Cardiac fibroblast (primary cell): ENCODE measurements around the gene NBPF1.
"Not testable (repeated sequence)": the region's sequence is repeated elsewhere in the genome, so short reads cannot be mapped to it uniquely, and the experiment has no call there.

Experiments used
- DNase-seq, 2 donors: peaks; one replicate each; pipeline versions ENCODE4 v3.0.0 to v3.0.0-alpha.2; 2010; ENCODE audit warnings: low read depth in 2 of 2
- H3K4me3 ChIP-seq, 2 donors: replicated peaks in 1 of 2; 1 replicate in 1 of 2; 2 replicates in 1 of 2; pipeline ENCODE4 v1.5.1; 2011; ENCODE audit warnings: low read depth in 2 of 2, low read length in 2 of 2, mild to moderate bottlenecking in 2 of 2, moderate library complexity in 1 of 2
- TF ChIP-seq, protein P1 (sequence below): IDR thresholded peaks from one replicate; pipeline ENCODE4 v1.5.1; 2011; ENCODE audit warnings: low read depth, mild to moderate bottlenecking, low read length, inconsistent platforms

NBPF1 gene

DNA sequence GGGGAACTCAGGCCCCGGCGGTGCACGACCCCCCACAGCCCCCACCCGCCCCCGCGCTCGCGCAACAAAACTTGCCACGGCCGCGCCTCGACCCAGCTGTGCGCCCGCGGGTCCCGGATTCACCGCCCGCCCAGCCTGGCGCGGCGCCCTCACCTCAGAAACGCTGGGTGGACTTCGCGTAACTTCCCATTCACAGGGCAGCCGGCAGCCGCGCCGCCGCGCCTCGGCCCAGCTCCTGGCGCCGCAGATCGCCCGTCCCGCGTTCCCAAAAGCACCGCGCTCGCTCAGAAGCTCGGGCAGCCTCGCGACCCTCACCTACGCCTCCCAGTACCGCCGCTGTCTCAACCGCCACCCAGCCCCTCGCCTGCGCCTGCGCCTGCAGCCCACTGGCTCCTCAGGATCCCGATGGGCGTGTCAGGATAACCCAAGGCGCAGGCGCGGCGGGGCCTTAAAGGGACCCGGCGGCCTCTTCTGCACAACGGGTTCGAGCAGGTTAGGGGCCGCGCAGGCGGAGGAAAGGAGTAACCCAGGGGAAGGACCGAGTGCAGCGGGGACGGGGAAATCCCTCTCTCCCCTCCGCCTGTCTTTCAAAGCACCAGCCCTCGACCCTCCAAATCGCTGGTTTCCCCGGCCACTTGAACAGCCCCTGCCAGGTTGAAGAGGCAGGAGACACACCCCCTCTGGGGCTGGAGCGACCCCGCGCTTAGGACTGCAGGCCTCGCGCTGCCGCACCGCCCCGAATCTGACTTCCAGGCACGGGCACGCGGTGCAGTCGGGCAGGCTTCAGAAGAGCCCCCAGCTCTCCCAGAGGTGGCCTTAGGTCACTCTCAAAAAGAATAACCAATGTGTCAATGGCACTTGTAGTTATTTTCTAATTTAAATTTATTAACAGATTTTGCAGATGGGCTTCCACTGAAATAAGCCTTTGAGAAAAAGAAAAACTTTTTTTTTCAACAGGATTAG lies at the start of gene NBPF1:
Gene NBPF1 (minus strand): TSS at position 380 of the 963 bp plus-strand sequence.
- TF ChIP-seq, protein P1, sequence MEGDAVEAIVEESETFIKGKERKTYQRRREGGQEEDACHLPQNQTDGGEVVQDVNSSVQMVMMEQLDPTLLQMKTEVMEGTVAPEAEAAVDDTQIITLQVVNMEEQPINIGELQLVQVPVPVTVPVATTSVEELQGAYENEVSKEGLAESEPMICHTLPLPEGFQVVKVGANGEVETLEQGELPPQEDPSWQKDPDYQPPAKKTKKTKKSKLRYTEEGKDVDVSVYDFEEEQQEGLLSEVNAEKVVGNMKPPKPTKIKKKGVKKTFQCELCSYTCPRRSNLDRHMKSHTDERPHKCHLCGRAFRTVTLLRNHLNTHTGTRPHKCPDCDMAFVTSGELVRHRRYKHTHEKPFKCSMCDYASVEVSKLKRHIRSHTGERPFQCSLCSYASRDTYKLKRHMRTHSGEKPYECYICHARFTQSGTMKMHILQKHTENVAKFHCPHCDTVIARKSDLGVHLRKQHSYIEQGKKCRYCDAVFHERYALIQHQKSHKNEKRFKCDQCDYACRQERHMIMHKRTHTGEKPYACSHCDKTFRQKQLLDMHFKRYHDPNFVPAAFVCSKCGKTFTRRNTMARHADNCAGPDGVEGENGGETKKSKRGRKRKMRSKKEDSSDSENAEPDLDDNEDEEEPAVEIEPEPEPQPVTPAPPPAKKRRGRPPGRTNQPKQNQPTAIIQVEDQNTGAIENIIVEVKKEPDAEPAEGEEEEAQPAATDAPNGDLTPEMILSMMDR = no peak
- peak within 1 kb of the TSS; percentile 68 for H3K4me3 ChIP-seq
- DNase-seq = peak; percentile 97 to 98

DNA sequence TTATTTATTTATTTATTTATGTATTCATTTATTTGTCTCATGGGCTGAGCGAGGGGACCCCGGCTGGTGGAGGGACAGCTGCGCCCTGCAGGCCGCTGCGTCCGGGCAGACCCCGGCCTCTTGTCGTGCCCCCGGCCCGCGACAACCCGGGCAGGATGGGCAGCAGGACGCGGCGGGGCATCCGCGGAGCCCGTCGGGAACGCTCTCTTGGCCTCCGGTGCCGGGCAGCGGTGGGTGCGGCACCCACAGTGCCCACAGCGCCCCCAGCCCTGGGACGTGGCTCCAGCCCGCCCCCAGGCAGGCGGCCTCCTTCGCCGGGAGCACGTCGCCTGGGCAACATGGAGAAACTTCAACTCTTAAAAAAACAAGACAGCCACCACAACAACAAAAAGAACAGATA lies 44.9 kb upstream of the NBPF1 start:
- H3K4me3 ChIP-seq, DNase-seq: not testable (repeated sequence)

DNA sequence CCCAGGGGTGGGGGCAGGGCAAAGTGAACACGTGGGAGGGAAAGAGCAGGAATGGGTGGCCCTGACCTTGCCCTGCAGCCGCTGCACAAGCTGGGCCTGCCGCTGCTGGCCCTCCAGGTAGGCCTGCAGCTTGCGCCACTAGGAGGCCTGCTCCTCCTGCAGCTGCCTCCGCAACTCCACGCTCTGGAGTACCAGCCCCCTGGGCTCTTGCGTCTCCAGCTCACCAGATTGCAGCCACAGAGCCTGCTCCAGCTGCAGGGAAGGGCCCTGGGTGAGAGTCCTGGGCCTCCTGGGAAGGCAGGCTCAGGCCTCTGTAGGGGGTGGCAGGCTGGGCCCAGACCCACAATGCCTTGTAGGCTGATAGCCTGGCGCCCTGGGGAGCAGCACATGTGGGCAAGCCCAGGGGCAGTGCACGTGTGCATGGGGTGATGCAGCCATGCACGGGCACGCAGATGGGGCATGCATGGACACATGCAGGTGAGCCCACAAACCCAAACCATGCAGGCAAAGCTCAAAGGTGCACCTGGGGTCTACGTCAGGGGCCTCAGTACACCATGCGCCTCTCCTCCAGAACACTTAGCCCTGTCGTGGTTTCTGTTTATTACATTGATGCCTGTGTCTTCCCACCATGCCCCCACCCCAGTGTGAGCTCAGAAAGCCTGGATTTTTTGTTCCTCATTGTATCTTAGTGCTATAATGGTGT lies 43.8 kb upstream of the NBPF1 start:
- DNase-seq, H3K4me3 ChIP-seq: not testable (repeated sequence)

DNA sequence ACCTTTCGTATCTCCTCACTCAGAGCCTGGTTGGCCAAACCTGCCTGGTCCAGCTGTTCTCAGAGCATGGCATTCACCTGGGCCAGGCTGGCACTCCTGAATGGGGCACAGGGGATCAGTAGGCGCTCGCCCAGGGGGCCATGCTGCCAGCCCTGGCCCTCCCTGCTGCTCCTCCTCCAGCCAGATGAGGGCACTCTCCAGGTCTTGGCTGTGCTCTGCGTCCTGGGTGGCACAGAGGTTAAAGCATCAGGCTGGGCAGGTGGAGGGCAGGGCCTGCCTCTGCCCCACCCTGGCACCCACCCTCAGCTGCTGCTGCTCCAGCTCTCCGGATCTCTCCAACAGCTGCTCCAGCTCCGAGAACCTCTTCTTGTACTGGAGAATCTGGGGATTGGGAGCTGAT lies 43.2 kb upstream of the NBPF1 start:
- not testable (repeated sequence) for H3K4me3 ChIP-seq, DNase-seq

DNA sequence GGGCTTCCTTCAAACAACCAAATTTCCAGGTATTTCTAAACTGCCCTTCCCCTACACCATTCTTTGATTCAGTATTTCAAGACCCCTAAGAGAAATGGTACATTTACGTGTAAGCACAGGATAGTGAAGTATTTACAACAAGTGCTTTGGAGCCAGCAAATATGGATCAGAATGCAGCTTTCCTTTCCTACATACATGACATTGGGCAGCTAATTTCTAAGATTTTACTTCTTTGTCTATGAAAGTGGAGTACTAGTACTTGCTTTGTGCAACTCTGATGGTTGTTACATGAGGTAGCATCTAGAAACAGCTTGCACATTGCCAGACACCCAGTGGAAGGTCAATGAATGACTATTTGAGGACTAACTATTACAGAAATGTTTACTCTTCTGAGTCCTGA lies 38.2 kb upstream of the NBPF1 start:
- DNase-seq, H3K4me3 ChIP-seq: not testable (repeated sequence)

DNA sequence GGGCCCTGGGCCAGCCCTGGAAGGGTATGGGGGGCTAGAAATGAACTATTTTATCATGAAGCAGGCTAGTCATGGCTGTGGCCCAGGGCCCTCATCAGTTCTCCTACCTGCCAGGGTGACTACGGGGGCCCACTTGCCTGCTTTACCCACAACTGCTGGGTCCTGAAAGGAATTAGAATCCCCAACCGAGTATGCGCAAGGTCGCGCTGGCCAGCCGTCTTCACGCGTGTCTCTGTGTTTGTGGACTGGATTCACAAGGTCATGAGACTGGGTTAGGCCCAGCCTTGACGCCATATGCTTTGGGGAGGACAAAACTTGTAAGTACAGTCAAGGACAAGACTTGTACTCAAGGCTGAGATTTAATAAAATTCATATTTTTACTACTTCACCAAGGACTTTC lies 36.6 kb upstream of the NBPF1 start:
- H3K4me3 ChIP-seq, DNase-seq: not testable (repeated sequence)

DNA sequence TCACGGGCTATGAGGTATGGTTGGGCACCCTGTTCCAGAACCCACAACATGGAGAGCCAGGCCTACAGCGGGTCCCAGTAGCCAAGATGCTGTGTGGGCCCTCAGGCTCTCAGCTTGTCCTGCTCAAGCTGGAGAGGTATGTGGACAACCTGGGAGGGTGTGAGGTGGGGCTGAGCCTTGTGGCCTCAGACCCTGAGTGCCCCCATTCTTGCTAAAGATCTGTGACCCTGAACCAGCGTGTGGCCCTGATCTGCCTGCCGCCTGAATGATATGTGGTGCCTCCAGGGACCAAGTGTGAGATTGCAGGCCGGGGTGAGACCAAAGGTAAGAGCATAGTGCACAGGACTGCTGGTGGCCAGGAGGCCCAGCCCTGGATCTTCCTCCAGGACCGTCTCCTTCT lies 36.0 kb upstream of the NBPF1 start:
- not testable (repeated sequence) for H3K4me3 ChIP-seq, DNase-seq

DNA sequence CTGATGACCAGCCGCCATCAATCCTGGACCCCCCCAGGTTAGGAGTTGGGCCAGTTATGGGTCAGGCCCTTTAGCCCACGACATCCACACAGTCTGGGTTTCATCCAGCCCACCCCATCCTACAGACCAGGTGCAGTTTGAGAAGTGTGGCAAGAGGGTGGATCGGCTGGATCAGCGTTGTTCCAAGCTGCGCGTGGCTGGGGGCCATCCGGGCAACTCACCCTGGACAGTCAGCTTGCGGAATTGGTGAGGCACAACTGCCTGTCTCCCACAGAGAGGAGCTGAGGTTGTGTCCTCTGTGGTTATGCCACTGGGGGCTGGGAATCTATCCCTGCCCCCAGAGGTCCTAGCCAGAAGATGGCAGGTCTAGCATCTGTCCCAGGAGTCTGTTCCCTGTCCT lies 35.4 kb upstream of the NBPF1 start:
- not testable (repeated sequence) for DNase-seq, H3K4me3 ChIP-seq

DNA sequence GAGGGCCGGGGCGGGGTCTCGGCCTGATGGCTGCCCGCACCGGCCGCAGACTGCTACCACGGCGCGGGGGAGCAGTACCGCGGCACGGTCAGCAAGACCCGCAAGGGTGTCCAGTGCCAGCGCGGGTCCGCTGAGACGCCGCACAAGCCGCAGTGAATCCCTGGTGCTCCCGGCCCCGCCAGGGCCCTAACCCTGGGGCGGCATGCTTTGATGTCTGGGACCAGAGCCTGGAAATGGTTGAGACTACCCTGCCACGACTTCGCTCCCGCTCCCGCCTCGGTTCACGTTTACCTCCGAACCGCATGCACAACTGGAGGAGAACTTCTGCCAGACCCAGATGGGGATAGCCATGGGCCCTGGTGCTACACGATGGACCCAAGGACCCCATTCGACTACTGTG lies 34.9 kb upstream of the NBPF1 start:
- DNase-seq, H3K4me3 ChIP-seq: not testable (repeated sequence)

DNA sequence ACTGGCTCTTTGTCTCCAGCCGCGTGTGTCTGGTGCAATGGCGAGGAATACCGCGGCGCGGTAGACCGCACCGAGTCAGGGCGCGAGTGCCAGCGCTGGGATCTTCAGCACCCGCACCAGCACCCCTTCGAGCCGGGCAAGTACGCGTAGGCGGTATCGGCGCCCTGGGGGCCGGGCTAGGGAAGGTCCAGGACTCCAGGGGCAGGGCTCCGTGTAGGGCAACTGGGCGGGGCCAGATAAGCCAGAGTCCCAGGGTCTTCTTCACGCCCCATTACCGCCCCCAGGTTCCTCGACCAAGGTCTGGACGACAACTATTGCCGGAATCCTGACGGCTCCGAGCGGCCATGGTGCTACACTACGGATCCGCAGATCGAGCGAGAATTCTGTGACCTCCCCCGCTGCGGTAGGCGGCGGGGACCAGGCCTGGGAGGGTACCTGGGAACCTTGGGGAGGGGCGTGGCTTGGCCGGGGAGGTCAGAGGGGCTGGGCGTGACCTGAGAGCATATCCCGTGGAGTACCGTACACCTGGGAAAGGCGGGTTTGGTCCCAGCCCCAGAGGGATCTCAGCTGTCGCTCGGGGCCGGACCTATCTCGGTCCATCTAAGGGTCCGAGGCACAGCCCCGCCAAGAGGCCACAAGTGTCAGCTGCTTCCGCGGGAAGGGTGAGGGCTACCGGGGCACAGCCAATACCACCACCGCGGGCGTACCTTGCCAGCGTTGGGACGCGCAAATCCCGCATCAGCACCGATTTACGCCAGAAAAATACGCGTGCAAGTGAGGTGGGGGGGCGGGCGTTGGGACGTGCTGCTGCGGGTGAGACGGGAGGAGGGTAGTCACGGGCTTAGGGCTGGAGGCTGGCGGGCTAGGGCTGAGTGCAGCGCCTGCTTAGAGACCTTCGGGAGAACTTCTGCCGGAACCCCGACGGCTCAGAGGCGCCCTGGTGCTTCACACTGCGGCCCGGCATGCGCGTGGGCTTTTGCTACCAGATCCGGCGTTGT lies 34.1 kb upstream of the NBPF1 start:
- DNase-seq, H3K4me3 ChIP-seq: not testable (repeated sequence)

DNA sequence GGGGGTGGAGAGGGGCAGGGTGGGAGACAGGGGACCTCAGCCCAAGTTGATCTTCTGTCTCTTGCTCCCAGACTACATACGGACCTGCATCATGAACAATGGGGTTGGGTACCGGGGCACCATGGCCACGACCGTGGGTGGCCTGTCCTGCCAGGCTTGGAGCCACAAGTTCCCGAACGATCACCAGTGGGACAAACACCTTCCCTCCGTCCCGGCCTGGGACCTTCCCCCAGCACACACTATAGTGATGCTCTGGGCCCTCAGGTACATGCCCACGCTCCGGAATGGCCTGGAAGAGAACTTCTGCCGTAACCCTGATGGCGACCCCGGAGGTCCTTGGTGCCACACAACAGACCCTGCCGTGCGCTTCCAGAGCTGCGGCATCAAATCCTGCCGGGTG lies 33.4 kb upstream of the NBPF1 start:
- not testable (repeated sequence) for DNase-seq, H3K4me3 ChIP-seq

DNA sequence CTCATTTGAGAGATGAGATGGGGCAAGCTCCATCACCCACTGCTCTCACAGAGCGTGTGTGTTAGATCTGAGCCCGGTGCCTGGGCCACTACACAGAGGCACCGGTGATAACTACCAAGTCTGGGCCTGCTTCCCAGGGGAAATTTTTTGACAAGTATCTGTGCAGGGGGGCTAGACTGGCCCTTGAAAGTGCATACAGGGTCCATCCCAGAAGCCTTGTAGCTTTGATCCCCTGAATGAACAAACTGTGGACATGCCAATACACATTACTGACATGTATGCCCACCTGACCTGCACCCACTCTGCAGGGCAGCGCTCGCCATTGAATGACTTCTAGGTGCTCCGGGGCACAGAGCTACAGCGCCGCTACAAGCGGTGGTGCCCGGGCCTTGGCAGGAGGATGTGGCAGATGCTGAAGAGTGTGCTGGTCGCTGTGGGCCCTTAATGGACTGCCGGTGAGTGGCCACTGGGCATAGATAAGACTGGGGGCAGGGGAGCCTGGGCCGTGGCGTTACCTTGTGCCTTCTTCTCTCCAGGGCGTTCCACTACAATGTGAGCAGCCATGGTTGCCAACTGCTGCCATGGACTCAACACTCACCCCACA lies 32.8 kb upstream of the NBPF1 start:
- not testable (repeated sequence) for DNase-seq, H3K4me3 ChIP-seq

DNA sequence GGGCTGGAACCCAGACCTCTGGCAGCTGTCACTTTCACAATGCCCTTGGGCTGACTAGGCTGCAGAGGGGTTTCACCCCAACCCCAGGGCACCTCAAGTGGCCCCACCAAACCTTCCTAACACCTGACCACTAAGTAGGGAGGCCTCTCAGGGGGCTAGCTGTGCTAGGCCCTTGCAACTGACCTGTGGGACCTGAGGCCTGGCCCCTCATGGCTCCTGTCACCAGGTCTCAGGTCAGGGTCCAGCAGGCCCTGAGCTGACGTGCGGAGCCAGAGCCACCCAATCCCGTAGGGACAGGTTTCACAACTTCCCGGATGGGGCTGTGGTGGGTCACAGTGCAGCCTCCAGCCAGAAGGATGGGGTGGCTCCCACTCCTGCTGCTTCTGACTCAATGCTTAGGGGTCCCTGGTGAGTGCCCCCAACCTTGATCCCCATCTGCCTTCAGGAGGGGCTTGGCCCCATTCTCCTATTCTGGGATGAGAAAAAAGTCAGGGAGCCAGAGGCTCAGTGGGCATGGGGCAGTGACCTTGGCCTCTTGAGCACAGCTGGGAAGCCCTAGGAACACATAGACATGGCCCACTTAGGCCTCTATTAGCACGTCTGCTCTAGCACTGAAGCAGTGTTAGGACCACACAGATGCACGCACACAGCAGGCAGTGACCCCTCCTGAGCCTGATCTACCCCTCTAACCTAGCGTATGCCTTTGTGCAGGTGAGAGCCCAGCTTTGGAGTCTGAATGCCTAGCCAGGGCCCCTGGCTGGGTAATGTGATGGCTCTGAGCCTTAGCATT lies 32.1 kb upstream of the NBPF1 start:
- peak overlapping the region in 1 of 2 donors; percentile 70 for H3K4me3 ChIP-seq
- DNase-seq = not testable (repeated sequence)
